Left lung (tissue), 10 donors: ENCODE data around the gene DCDC1. TPM values are rescaled to one million over a fixed set of nuclear protein-coding genes. Genes with fewer than 3 reads are reported as not detected.

Experiments used
- ATAC-seq: fragments of 200-7000 bp; cut with Tn5 transposase; one replicate; pipeline ENCODE4 v1.9.1; 2020; ENCODE audit warnings: moderate library complexity
- DNase-seq, 4 donors: peaks; one replicate each; pipeline ENCODE4 v3.0.0-alpha.2; 2013 to 2020
- H3K27ac ChIP-seq, 2 donors: fragments of 200-600 bp; sonication (generic) in 1 of 2; one replicate each; pipeline versions ENCODE4 v1.5.0 to v1.8.0; 2020 to 2021
- H3K27me3 ChIP-seq, 2 donors: fragments of 200-600 bp; sonication (generic) in 1 of 2; one replicate each; pipeline versions ENCODE4 v1.5.0 to v1.8.0; 2020 to 2021
- H3K36me3 ChIP-seq, 2 donors: fragments of 200-600 bp; sonication (generic) in 1 of 2; one replicate each; pipeline versions ENCODE4 v1.5.0 to v1.8.0; 2020 to 2021
- H3K4me1 ChIP-seq, 2 donors: fragments of 200-600 bp; one replicate each; pipeline ENCODE4 v1.8.0; 2021
- H3K4me3 ChIP-seq, 2 donors: fragments of 200-600 bp; sonication (generic) in 1 of 2; one replicate each; pipeline versions ENCODE4 v1.5.0 to v1.8.0; 2020 to 2021; ENCODE audit warnings: mild to moderate bottlenecking in 1 of 2
- H3K9me3 ChIP-seq, 2 donors: fragments of 200-600 bp; sonication (generic) in 1 of 2; one replicate each; pipeline versions ENCODE4 v1.5.0 to v1.8.0; 2020 to 2021
- CTCF ChIP-seq, 2 donors: fragments of 200-600 bp; sonication (generic) in 1 of 2; IDR thresholded peaks; one replicate each; pipeline versions ENCODE4 v1.5.0 to v1.8.0; 2021; ENCODE audit warnings: antibody characterized with exemption in 2 of 2
- intact Hi-C, 2 donors: fragments of 100-400 bp; cut with DNase I; formaldehyde crosslinking; loops; one replicate each; pipeline versions ENCODE4 v1.11.2 to v1.14.2; 2022
- polyA plus RNA-seq, 6 donors: library from polyadenylated mRNA; unstranded; fragments of 120-200 nt; gene quantifications; one replicate each; pipeline ENCODE4 v1.2.1, GENCODE V29; 2013; ENCODE audit not compliant: insufficient read length in 6 of 6
- total RNA-seq, 2 donors: library from RNA; stranded (reverse); fragmentation: NEBNext Ultra II Directional; extraction: Animal tissue kit (Norgen Biotek cat#: 25700); gene quantifications; one replicate each; pipeline ENCODE4 v1.2.1, GENCODE V29; 2021
- donor health status: DM: no; HTN: yes; CAD: no.
- donor health status: DM: no; HTN: no; CAD: no.

DCDC1 gene
- total and polyA plus RNA-seq, 8 donors = 0.09 to 3.3 (median 2.0) TPM

- no peaks in the 10 kb centered on the region for H3K9me3 ChIP-seq
- no peaks in the 10 kb centered on the region for H3K4me1 ChIP-seq
- H3K27ac ChIP-seq = no peak overlapping the region
- TF ChIP-seq CTCF (IDR thresholded peaks at IDR 0.05) = no peak
- no peaks in the 10 kb centered on the region for H3K36me3 ChIP-seq
- DNase-seq = no peak
- intact Hi-C loops = no loop called here
- ATAC-seq = no peak
- H3K27me3 ChIP-seq = no peaks in the 10 kb centered on the region
- H3K4me3 ChIP-seq = no peak overlapping the region
These were observed 131.4 kb downstream of the DCDC1 start for GRCh38 chr11:31237819-31238760.

DNA sequence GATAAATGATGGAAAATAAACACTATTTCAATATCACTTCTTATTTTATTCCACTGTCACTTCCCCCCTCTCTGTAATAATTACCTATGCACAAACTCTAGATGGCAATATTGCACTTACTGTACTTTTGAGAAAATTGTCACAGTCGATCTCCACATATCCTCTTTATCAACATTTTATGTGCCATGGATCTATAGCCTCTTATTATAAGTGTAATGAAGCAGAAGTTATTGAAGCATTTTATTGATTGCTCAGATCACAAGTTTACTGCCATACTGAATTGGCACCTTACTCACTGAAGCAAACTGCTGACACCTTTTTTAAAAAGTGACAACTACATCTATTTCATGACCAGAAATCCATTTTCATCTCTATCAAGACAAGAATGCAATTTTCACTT lies 133.4 kb downstream of the DCDC1 start:
- H3K9me3 ChIP-seq = no peaks in the 10 kb centered on the region
- intact Hi-C loops = no loop called here
- H3K36me3 ChIP-seq = no peaks in the 10 kb centered on the region
- H3K27me3 ChIP-seq = no peaks in the 10 kb centered on the region
- no peak overlapping the region for H3K27ac ChIP-seq
- no peak overlapping the region for H3K4me3 ChIP-seq
- DNase-seq (no peak), ATAC-seq (no peak)
- H3K4me1 ChIP-seq = no peaks in the 10 kb centered on the region
- TF ChIP-seq CTCF (IDR thresholded peaks at IDR 0.05) = no peak

GRCh38 chr11:31233425-31233824 lies 136.1 kb downstream of the DCDC1 start:
- DNase-seq (no peak), ATAC-seq (no peak)
- no peaks in the 10 kb centered on the region for H3K4me1 ChIP-seq
- intact Hi-C loops = no loop called here
- no peak overlapping the region for H3K27ac ChIP-seq
- no peaks in the 10 kb centered on the region for H3K27me3 ChIP-seq
- no peak overlapping the region for H3K4me3 ChIP-seq
- TF ChIP-seq CTCF (IDR thresholded peaks at IDR 0.05) = no peak
- no peaks in the 10 kb centered on the region for H3K9me3 ChIP-seq
- no peaks in the 10 kb centered on the region for H3K36me3 ChIP-seq

DNA sequence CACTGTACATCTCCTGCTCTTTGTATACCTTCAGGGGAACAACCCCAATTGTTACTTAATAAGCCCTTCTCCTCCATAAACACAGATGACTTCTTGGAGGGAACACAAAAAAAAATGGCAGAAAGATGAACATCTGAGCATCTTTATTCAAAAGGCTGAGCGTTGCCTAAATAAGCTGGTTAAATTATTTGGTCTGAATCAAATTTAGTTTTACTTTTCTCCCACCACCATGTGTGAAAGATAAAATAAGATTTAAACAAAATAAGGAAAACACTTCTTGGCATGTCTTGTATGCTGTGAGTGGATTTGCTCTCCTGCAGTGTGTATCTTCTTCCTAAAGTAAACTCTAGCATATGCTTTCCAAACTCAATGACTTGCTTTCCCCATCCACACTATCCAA lies 137.9 kb downstream of the DCDC1 start:
- Histone ChIP-seq H3K9me3 (no peaks in the 10 kb centered on the region), H3K27me3 (no peaks in the 10 kb centered on the region), H3K4me1 (no peaks in the 10 kb centered on the region), H3K36me3 (no peaks in the 10 kb centered on the region), H3K4me3 (no peak overlapping the region), H3K27ac (no peak overlapping the region)
- no peak for ATAC-seq
- TF ChIP-seq CTCF (IDR thresholded peaks at IDR 0.05) = no peak
- DNase-seq = no peak
- intact Hi-C loops = no loop called here

DNA sequence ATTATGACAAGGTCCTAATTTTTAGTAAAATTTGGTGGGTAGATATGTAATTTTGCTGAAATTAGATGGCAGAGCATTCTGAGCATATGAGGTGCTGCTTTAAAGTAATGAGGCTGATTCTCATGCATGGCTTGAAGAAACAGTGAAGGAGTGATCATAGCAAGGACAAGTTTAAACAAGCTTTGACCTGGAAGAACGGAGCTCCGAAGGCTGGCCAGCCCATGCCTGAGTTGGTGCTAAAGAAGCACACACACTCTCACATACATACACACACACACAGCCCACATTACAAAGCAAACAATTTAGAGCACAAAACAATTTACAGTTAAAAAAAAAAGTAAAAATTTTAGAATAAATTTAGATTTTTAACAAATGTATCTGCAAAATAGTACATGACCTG lies 150.7 kb downstream of the DCDC1 start:
- H3K27me3 ChIP-seq = no peaks in the 10 kb centered on the region
- ATAC-seq (no peak), DNase-seq (no peak)
- H3K36me3 ChIP-seq = no peaks in the 10 kb centered on the region
- H3K9me3 ChIP-seq = no peaks in the 10 kb centered on the region
- intact Hi-C loops = no loop called here
- no peaks in the 10 kb centered on the region for H3K4me1 ChIP-seq
- no peak overlapping the region for H3K27ac ChIP-seq
- no peak overlapping the region for H3K4me3 ChIP-seq
- no peak for TF ChIP-seq CTCF (IDR thresholded peaks at IDR 0.05)
